Uterus (tissue), 2 donors: ENCODE data around the gene FARP2.

ENCODE experiments used
- CTCF ChIP-seq, 4 experiments: fragments of 200-600 bp in 2 of 4; fragments of 450-650 bp in 2 of 4; sonication (generic) in 2 of 4; IDR thresholded peaks; one replicate each; pipeline ENCODE4 v1.5.1; 2016 to 2019; ENCODE audit warnings: antibody characterized with exemption in 4 of 4, mild to moderate bottlenecking in 2 of 4, moderate library complexity in 1 of 4
- POLR2A ChIP-seq, 2 donors: fragments of 450-650 bp; IDR thresholded peaks; one replicate each; pipeline ENCODE4 v1.6.1; 2016; ENCODE audit warnings: antibody characterized with exemption in 2 of 2, mild to moderate bottlenecking in 1 of 2, moderate library complexity in 1 of 2

GRCh38 chr2:241350530-241350877 is 5.6 kb upstream of the FARP2 start:
- TF ChIP-seq CTCF (IDR thresholded peaks at IDR 0.05) (no peak), POLR2A (IDR thresholded peaks at IDR 0.05) (no peak)
